ENCODE measurements around the gene ANXA4. TPM values are rescaled to one million over a fixed set of nuclear protein-coding genes. Genes with fewer than 3 reads are reported as not detected.
A peak's percentile ranks its signal among the peaks of the same experiment; 100 is the strongest.

Gene ANXA4
- polyA plus RNA-seq, 1 of the 3 experiments (the other 2 are of a cell fraction), result 137 TPM

DNA sequence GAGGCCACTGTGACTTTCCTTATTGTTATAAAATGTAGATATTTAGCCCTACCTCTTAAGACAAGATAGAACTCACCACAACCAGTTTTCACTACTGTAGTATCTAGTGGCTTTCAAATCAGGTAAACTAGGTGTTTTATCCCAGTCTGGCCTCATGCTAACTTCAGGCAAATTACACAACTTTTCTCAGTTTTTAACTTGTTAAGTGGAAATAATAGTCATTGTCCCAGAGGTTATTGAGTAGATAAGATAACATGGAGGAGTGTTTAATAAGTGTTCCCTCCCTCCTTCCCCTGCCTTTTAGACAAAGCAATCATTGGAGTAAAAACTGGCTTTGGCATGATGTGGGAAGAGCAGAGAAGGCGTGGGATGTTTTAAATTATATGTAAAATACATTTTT, 27.3 kb downstream of the ANXA4 start:
- H3K4me1 ChIP-seq (ENCODE audit: control insufficient read depth in 1 of 2, insufficient read depth in 2 of 2, low read depth in 1 of 2, low read length in 1 of 2), result peaks cover 10 to 23% of the 10 kb centered on the region in 2 experiments; a peak in 3 of 4 replicates
- DNase-seq, result no peak
- no peak overlapping the region for H3K4me3 ChIP-seq (ENCODE audit: low read depth in 2 of 2, low read length in 1 of 2)
- H3K9me2 ChIP-seq, result no peaks in the 10 kb centered on the region
- H3K79me2 ChIP-seq (ENCODE audit: insufficient read depth), result peaks cover 29% of the 10 kb centered on the region
- no peaks in the 10 kb centered on the region for H3K36me3 ChIP-seq (replicated peaks in 1 of 2; ENCODE audit: control insufficient read depth in 1 of 2, insufficient read depth in 2 of 2, low read length in 1 of 2)
- no peaks in the 10 kb centered on the region for H3K27me3 ChIP-seq (ENCODE audit: insufficient read depth)
- H3F3A ChIP-seq (replicated peaks; ENCODE audit: insufficient read depth), result peaks cover 5% of the 10 kb centered on the region
- no peak for TF ChIP-seq EZH2phosphoT487 (IDR thresholded peaks at IDR 0.05; ENCODE audit: borderline replicate concordance, low read depth)
- TF ChIP-seq MXI1 (IDR thresholded peaks at IDR 0.05; ENCODE audit: low read depth, low read length), result no peak
- no peak for TF ChIP-seq TEAD4 (IDR thresholded peaks at IDR 0.05; ENCODE audit: borderline replicate concordance, insufficient read depth)
- no peaks in the 10 kb centered on the region for H3K9me3 ChIP-seq
- ChIA-PET POLR2A (no interaction called here), CTCF (interaction anchor here (0.6 to 2.9 kb wide), 3 partner anchors 14 to 47 kb away, joined by 3 to 9 read pairs (median 3); no protein-coding TSS in a partner anchor)
- no peak overlapping the region for H3K4me2 ChIP-seq
- no peaks in the 10 kb centered on the region for H4K20me1 ChIP-seq (ENCODE audit: insufficient read depth)
- no peak overlapping the region for H2AFZ ChIP-seq (ENCODE audit: low read depth)
- WGBS (ENCODE audit: low lambda C conversion rate), result 90% methylated on average over 1 of the region's 1 CpG
- peak overlapping the region in 1 of 2 experiments; percentile 55; a peak in 2 of 4 replicates for H3K27ac ChIP-seq (ENCODE audit: low read depth in 2 of 2, low read length in 1 of 2)
- no peak overlapping the region for H3K9ac ChIP-seq

DNA sequence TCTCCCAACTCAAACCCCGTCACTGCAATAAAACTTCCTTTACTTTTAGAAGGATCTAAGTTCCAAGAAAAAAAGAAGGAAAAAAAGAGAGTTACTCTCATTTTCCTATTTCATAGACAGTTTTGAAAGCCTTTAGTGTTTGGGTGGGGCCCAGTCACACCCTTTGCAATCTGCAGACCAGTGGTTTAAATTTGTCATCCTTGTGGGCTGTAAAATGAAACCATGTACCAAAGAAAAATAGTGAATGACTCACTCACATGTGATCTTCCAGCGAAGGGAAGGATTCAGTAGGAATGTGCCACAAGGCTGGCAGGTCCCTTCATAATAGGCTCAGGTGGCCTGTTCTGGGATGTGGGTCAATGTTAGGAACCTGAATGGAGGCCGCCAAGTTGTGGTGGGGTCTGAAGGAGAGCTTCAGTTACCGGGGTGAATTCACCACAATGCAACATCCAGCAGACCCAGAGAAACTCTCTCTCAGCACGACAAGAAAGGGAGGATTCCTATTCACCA, 28.3 kb downstream of the ANXA4 start:
- Histone ChIP-seq H3K9ac (no peak overlapping the region), H2AFZ (ENCODE audit: low read depth) (peak overlapping the region; percentile 12; the same call in 1 of the 2 replicates), H3K36me3 (replicated peaks in 1 of 2; ENCODE audit: control insufficient read depth in 1 of 2, insufficient read depth in 2 of 2, low read length in 1 of 2) (no peaks in the 10 kb centered on the region), H3K4me1 (ENCODE audit: control insufficient read depth in 1 of 2, insufficient read depth in 2 of 2, low read depth in 1 of 2, low read length in 1 of 2) (peaks cover 10 to 23% of the 10 kb centered on the region in 2 experiments; a peak in 3 of 4 replicates), H3K4me3 (ENCODE audit: low read depth in 2 of 2, low read length in 1 of 2) (no peak overlapping the region), H3K79me2 (ENCODE audit: insufficient read depth) (peaks cover 33% of the 10 kb centered on the region; the same call in 1 of the 2 replicates), H3K9me3 (no peaks in the 10 kb centered on the region), H3K4me2 (peak overlapping the region; percentile 51; the same call in 1 of the 2 replicates), H3F3A (replicated peaks; ENCODE audit: insufficient read depth) (peaks cover 5% of the 10 kb centered on the region), H3K27me3 (ENCODE audit: insufficient read depth) (no peaks in the 10 kb centered on the region), H4K20me1 (ENCODE audit: insufficient read depth) (no peaks in the 10 kb centered on the region), H3K27ac (ENCODE audit: low read depth in 2 of 2, low read length in 1 of 2) (peak overlapping the region; percentile 47 to 55; a peak in 3 of 4 replicates), H3K9me2 (no peaks in the 10 kb centered on the region)
- no peak for DNase-seq
- WGBS (ENCODE audit: low lambda C conversion rate), result 63% methylated on average over 5 of the region's 5 CpGs
- ChIA-PET CTCF (interaction anchor here (0.5 to 0.7 kb wide), 2 partner anchors 46 to 106 kb away, joined by 3 read pairs; no protein-coding TSS in a partner anchor), POLR2A (no interaction called here)
- no peak for TF ChIP-seq GATA2 (CRISPR knock-in tag; IDR thresholded peaks at IDR 0.05)
- peak; percentile 66 for TF ChIP-seq TCF12 (IDR thresholded peaks at IDR 0.05)
- TF ChIP-seq NRF1 (IDR thresholded peaks at IDR 0.05; ENCODE audit: low read depth, low read length), result no peak
- TF ChIP-seq, protein P1, sequence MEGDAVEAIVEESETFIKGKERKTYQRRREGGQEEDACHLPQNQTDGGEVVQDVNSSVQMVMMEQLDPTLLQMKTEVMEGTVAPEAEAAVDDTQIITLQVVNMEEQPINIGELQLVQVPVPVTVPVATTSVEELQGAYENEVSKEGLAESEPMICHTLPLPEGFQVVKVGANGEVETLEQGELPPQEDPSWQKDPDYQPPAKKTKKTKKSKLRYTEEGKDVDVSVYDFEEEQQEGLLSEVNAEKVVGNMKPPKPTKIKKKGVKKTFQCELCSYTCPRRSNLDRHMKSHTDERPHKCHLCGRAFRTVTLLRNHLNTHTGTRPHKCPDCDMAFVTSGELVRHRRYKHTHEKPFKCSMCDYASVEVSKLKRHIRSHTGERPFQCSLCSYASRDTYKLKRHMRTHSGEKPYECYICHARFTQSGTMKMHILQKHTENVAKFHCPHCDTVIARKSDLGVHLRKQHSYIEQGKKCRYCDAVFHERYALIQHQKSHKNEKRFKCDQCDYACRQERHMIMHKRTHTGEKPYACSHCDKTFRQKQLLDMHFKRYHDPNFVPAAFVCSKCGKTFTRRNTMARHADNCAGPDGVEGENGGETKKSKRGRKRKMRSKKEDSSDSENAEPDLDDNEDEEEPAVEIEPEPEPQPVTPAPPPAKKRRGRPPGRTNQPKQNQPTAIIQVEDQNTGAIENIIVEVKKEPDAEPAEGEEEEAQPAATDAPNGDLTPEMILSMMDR (IDR thresholded peaks at IDR 0.05), result no peak
- TF ChIP-seq, protein P2, sequence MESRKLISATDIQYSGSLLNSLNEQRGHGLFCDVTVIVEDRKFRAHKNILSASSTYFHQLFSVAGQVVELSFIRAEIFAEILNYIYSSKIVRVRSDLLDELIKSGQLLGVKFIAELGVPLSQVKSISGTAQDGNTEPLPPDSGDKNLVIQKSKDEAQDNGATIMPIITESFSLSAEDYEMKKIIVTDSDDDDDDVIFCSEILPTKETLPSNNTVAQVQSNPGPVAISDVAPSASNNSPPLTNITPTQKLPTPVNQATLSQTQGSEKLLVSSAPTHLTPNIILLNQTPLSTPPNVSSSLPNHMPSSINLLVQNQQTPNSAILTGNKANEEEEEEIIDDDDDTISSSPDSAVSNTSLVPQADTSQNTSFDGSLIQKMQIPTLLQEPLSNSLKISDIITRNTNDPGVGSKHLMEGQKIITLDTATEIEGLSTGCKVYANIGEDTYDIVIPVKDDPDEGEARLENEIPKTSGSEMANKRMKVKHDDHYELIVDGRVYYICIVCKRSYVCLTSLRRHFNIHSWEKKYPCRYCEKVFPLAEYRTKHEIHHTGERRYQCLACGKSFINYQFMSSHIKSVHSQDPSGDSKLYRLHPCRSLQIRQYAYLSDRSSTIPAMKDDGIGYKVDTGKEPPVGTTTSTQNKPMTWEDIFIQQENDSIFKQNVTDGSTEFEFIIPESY (IDR thresholded peaks at IDR 0.05; ENCODE audit: borderline replicate concordance, low read depth), result no peak
- no peak for TF ChIP-seq FOXM1 (IDR thresholded peaks at IDR 0.05; ENCODE audit: low read depth)
- TF ChIP-seq RFX5 (IDR thresholded peaks at IDR 0.05; ENCODE audit: low read length), result no peak
- no peak; the same call in 1 of the 2 replicates for TF ChIP-seq POLR2AphosphoS5 (IDR thresholded peaks at IDR 0.05; ENCODE audit: low read depth, low read length)
- TF ChIP-seq MEF2A (IDR thresholded peaks at IDR 0.05; ENCODE audit: borderline replicate concordance, low read depth), result no peak
- TF ChIP-seq, protein P3, sequence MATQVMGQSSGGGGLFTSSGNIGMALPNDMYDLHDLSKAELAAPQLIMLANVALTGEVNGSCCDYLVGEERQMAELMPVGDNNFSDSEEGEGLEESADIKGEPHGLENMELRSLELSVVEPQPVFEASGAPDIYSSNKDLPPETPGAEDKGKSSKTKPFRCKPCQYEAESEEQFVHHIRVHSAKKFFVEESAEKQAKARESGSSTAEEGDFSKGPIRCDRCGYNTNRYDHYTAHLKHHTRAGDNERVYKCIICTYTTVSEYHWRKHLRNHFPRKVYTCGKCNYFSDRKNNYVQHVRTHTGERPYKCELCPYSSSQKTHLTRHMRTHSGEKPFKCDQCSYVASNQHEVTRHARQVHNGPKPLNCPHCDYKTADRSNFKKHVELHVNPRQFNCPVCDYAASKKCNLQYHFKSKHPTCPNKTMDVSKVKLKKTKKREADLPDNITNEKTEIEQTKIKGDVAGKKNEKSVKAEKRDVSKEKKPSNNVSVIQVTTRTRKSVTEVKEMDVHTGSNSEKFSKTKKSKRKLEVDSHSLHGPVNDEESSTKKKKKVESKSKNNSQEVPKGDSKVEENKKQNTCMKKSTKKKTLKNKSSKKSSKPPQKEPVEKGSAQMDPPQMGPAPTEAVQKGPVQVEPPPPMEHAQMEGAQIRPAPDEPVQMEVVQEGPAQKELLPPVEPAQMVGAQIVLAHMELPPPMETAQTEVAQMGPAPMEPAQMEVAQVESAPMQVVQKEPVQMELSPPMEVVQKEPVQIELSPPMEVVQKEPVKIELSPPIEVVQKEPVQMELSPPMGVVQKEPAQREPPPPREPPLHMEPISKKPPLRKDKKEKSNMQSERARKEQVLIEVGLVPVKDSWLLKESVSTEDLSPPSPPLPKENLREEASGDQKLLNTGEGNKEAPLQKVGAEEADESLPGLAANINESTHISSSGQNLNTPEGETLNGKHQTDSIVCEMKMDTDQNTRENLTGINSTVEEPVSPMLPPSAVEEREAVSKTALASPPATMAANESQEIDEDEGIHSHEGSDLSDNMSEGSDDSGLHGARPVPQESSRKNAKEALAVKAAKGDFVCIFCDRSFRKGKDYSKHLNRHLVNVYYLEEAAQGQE (IDR thresholded peaks at IDR 0.05; ENCODE audit: low read depth, low read length), result no peak
- TF ChIP-seq FOSL2 (IDR thresholded peaks at IDR 0.05; ENCODE audit: borderline replicate concordance, low read depth), result peak; percentile 89
- no peak for TF ChIP-seq YY1 (IDR thresholded peaks at IDR 0.05; ENCODE audit: low read depth)
- TF ChIP-seq, protein P4, sequence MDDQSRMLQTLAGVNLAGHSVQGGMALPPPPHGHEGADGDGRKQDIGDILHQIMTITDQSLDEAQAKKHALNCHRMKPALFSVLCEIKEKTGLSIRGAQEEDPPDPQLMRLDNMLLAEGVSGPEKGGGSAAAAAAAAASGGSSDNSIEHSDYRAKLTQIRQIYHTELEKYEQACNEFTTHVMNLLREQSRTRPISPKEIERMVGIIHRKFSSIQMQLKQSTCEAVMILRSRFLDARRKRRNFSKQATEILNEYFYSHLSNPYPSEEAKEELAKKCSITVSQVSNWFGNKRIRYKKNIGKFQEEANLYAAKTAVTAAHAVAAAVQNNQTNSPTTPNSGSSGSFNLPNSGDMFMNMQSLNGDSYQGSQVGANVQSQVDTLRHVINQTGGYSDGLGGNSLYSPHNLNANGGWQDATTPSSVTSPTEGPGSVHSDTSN (IDR thresholded peaks at IDR 0.05), result 0 out of 2 replicates have a peak, but pooled peaks have one; percentile 38
- no peak for TF ChIP-seq SMC3 (IDR thresholded peaks at IDR 0.05; ENCODE audit: low read depth, low read length)
- TF ChIP-seq MXI1 (IDR thresholded peaks at IDR 0.05; ENCODE audit: low read depth, low read length), result no peak
- no peak for TF ChIP-seq RAD21 (IDR thresholded peaks at IDR 0.05; ENCODE audit: low read length)
- TF ChIP-seq, protein P5, sequence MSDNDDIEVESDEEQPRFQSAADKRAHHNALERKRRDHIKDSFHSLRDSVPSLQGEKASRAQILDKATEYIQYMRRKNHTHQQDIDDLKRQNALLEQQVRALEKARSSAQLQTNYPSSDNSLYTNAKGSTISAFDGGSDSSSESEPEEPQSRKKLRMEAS (IDR thresholded peaks at IDR 0.05; ENCODE audit: low read depth), result peak; percentile 73

All from SK-N-SH (cell line).